ENCODE data around the gene DLL4. TPM values are rescaled to one million over a fixed set of nuclear protein-coding genes. Genes with fewer than 3 reads are reported as not detected.
A peak's percentile ranks its signal among the peaks of the same experiment; 100 is the strongest.

DLL4 gene
- polyA plus RNA-seq, 1 donor from 2014 or later: 2.2 TPM

GRCh38 chr15:40894681-40895448 is 34.3 kb upstream of the DLL4 start:
- peaks cover 13% of the 10 kb centered on the region for H3K79me2 ChIP-seq (replicated peaks; ENCODE audit: insufficient read depth, low read length)
- peak overlapping the region; percentile 66 for H3K4me2 ChIP-seq (ENCODE audit: low read length)
- H3K27ac ChIP-seq (ENCODE audit: low read length): peak overlapping the region; percentile 75
- peak overlapping the region; percentile 30 for H2AFZ ChIP-seq (ENCODE audit: low read depth, low read length)
- H3K36me3 ChIP-seq (ENCODE audit: insufficient read depth, low read length): no peaks in the 10 kb centered on the region
- no peaks in the 10 kb centered on the region for H4K20me1 ChIP-seq (ENCODE audit: insufficient read depth)
- H3K9ac ChIP-seq (ENCODE audit: low read length): peak overlapping the region; percentile 86
- no peaks in the 10 kb centered on the region for H3K9me3 ChIP-seq (ENCODE audit: low read length)
- no peaks in the 10 kb centered on the region for H3K9me2 ChIP-seq (ENCODE audit: insufficient read depth, low read length)
- H3K27me3 ChIP-seq (ENCODE audit: insufficient read depth, low read depth, low read length): no peaks in the 10 kb centered on the region
- H3F3A ChIP-seq (ENCODE audit: insufficient read depth, low read length, poor library complexity, severe bottlenecking): no peaks in the 10 kb centered on the region
- TF ChIP-seq POLR2AphosphoS5 (IDR thresholded peaks at IDR 0.05) (no peak), REST (IDR thresholded peaks at IDR 0.05; ENCODE audit: borderline replicate concordance) (no peak)
- TF ChIP-seq, protein P1, sequence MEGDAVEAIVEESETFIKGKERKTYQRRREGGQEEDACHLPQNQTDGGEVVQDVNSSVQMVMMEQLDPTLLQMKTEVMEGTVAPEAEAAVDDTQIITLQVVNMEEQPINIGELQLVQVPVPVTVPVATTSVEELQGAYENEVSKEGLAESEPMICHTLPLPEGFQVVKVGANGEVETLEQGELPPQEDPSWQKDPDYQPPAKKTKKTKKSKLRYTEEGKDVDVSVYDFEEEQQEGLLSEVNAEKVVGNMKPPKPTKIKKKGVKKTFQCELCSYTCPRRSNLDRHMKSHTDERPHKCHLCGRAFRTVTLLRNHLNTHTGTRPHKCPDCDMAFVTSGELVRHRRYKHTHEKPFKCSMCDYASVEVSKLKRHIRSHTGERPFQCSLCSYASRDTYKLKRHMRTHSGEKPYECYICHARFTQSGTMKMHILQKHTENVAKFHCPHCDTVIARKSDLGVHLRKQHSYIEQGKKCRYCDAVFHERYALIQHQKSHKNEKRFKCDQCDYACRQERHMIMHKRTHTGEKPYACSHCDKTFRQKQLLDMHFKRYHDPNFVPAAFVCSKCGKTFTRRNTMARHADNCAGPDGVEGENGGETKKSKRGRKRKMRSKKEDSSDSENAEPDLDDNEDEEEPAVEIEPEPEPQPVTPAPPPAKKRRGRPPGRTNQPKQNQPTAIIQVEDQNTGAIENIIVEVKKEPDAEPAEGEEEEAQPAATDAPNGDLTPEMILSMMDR (IDR thresholded peaks at IDR 0.05; ENCODE audit: poor library complexity, severe bottlenecking): peak; percentile 64
- peak overlapping the region; percentile 90 for H3K4me3 ChIP-seq (ENCODE audit: low read length)

GRCh38 chr15:40899536-40900207 is 29.5 kb upstream of the DLL4 start:
- Histone ChIP-seq H2AFZ (ENCODE audit: low read depth, low read length) (no peak overlapping the region), H3K9me3 (ENCODE audit: low read length) (no peaks in the 10 kb centered on the region), H3K36me3 (ENCODE audit: insufficient read depth, low read length) (no peaks in the 10 kb centered on the region), H3K79me2 (replicated peaks; ENCODE audit: insufficient read depth, low read length) (peaks cover 13% of the 10 kb centered on the region), H3F3A (ENCODE audit: insufficient read depth, low read length, poor library complexity, severe bottlenecking) (peaks cover 4% of the 10 kb centered on the region), H3K4me3 (ENCODE audit: low read length) (no peak overlapping the region), H3K27me3 (ENCODE audit: insufficient read depth, low read depth, low read length) (no peaks in the 10 kb centered on the region), H3K9ac (ENCODE audit: low read length) (no peak overlapping the region), H4K20me1 (ENCODE audit: insufficient read depth) (peaks cover 8% of the 10 kb centered on the region), H3K4me2 (ENCODE audit: low read length) (no peak overlapping the region), H3K27ac (ENCODE audit: low read length) (no peak overlapping the region), H3K9me2 (ENCODE audit: insufficient read depth, low read length) (no peaks in the 10 kb centered on the region)
- TF ChIP-seq POLR2AphosphoS5 (IDR thresholded peaks at IDR 0.05) (no peak), REST (IDR thresholded peaks at IDR 0.05; ENCODE audit: borderline replicate concordance) (no peak), EZH2 (IDR thresholded peaks at IDR 0.05; ENCODE audit: borderline replicate concordance, insufficient read depth, low read length, poor library complexity, severe bottlenecking) (no peak), MXI1 (conservative IDR thresholded peaks at IDR 0.05; ENCODE audit: poor library complexity, severe bottlenecking) (no peak), SMC3 (conservative IDR thresholded peaks at IDR 0.05; ENCODE audit: poor library complexity) (no peak)
- TF ChIP-seq, protein P1 (IDR thresholded peaks at IDR 0.05; ENCODE audit: poor library complexity, severe bottlenecking): no peak

All from neural cell (in vitro differentiated cells).